ENCODE measurements around the gene PTPRA. TPM values are rescaled to one million over a fixed set of nuclear protein-coding genes. Genes with fewer than 3 reads are reported as not detected.

Gene PTPRA
- total and polyA plus RNA-seq, 2 of the 13 experiments (the other 11 are each of a cell fraction or from before 2014, with no cell fraction given): 47.2 to 127 TPM

GRCh38 chr20:3041854-3042409 is 168.7 kb downstream of the PTPRA start (continued):
- TF ChIP-seq, protein P1, sequence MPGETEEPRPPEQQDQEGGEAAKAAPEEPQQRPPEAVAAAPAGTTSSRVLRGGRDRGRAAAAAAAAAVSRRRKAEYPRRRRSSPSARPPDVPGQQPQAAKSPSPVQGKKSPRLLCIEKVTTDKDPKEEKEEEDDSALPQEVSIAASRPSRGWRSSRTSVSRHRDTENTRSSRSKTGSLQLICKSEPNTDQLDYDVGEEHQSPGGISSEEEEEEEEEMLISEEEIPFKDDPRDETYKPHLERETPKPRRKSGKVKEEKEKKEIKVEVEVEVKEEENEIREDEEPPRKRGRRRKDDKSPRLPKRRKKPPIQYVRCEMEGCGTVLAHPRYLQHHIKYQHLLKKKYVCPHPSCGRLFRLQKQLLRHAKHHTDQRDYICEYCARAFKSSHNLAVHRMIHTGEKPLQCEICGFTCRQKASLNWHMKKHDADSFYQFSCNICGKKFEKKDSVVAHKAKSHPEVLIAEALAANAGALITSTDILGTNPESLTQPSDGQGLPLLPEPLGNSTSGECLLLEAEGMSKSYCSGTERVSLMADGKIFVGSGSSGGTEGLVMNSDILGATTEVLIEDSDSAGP (CRISPR knock-in tag; IDR thresholded peaks at IDR 0.05; ENCODE audit: borderline replicate concordance): peak; percentile 1; the same call in 1 of the 2 replicates
- no peak for TF ChIP-seq KDM2A (CRISPR knock-in tag; IDR thresholded peaks at IDR 0.05; ENCODE audit: borderline replicate concordance, low read depth)
- TF ChIP-seq, protein P2, sequence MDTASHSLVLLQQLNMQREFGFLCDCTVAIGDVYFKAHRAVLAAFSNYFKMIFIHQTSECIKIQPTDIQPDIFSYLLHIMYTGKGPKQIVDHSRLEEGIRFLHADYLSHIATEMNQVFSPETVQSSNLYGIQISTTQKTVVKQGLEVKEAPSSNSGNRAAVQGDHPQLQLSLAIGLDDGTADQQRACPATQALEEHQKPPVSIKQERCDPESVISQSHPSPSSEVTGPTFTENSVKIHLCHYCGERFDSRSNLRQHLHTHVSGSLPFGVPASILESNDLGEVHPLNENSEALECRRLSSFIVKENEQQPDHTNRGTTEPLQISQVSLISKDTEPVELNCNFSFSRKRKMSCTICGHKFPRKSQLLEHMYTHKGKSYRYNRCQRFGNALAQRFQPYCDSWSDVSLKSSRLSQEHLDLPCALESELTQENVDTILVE (CRISPR knock-in tag; IDR thresholded peaks at IDR 0.05): no peak
- TF ChIP-seq PTBP1 (IDR thresholded peaks at IDR 0.05; ENCODE audit: low read depth, low read length, poor library complexity, severe bottlenecking): no peak
- no peak for TF ChIP-seq MAF1 (CRISPR knock-in tag; IDR thresholded peaks at IDR 0.05; ENCODE audit: borderline replicate concordance)
- no peak for TF ChIP-seq SCMH1 (CRISPR knock-in tag; IDR thresholded peaks at IDR 0.05; ENCODE audit: borderline replicate concordance)
- no peak for TF ChIP-seq ZNF879 (CRISPR knock-in tag; IDR thresholded peaks at IDR 0.05)
- TF ChIP-seq FOXA1 (IDR thresholded peaks at IDR 0.05): no peak
- 0 out of 2 replicates have a peak, but pooled peaks have one; percentile 14 for TF ChIP-seq FOXA1 (CRISPR knock-in tag; IDR thresholded peaks at IDR 0.05)
- no peak for TF ChIP-seq CREM (IDR thresholded peaks at IDR 0.05)
- no peak for TF ChIP-seq CREM (CRISPR knock-in tag; IDR thresholded peaks at IDR 0.05)
- peak; percentile 82 for TF ChIP-seq SIX1 (CRISPR knock-in tag; IDR thresholded peaks at IDR 0.05; ENCODE audit: borderline replicate concordance)
- TF ChIP-seq RXRB (CRISPR knock-in tag; IDR thresholded peaks at IDR 0.05; ENCODE audit: borderline replicate concordance): no peak
- no peak for TF ChIP-seq HMGXB4 (CRISPR knock-in tag; IDR thresholded peaks at IDR 0.05; ENCODE audit: borderline replicate concordance in 1 of 2, low read depth in 1 of 2)
- TF ChIP-seq ZBTB4 (CRISPR knock-in tag; IDR thresholded peaks at IDR 0.05; ENCODE audit: borderline replicate concordance): no peak
- no peak for TF ChIP-seq ZNF24 (IDR thresholded peaks at IDR 0.05)
- no peak for TF ChIP-seq ARID2 (CRISPR knock-in tag; IDR thresholded peaks at IDR 0.05; ENCODE audit: borderline replicate concordance)
- TF ChIP-seq MED8 (CRISPR knock-in tag; IDR thresholded peaks at IDR 0.05; ENCODE audit: insufficient replicate concordance): no peak
- TF ChIP-seq ERF (CRISPR knock-in tag; IDR thresholded peaks at IDR 0.05): 0 out of 2 replicates have a peak, but pooled peaks have one; percentile 18
- no peak for TF ChIP-seq DNMT1 (CRISPR knock-in tag; IDR thresholded peaks at IDR 0.05)
- TF ChIP-seq ZNF34 (CRISPR knock-in tag; IDR thresholded peaks at IDR 0.05; ENCODE audit: borderline replicate concordance): no peak
- 0 out of 2 replicates have a peak, but pooled peaks have one; percentile 26 for TF ChIP-seq NRL (CRISPR knock-in tag; IDR thresholded peaks at IDR 0.05; ENCODE audit: borderline replicate concordance)
